Glomerular visceral epithelial cell (primary cell): ENCODE results near the gene SLC13A4.
"Not testable (repeated sequence)": the region's sequence is repeated elsewhere in the genome, so short reads cannot be mapped to it uniquely, and the experiment has no call there.

ENCODE experiments used
- DNase-seq: peaks from one replicate; pipeline ENCODE4 v3.0.0-alpha.2; 2016; ENCODE audit errors: extremely low spot score

Gene SLC13A4

GRCh38 chr7:135697276-135698049 is 30.5 kb downstream of the SLC13A4 start:
- DNase-seq = no peak

GRCh38 chr7:135693558-135693957 is 34.4 kb downstream of the SLC13A4 start:
- no peak for DNase-seq

- DNase-seq = not testable (repeated sequence)
These were observed 35.4 kb downstream of the SLC13A4 start for GRCh38 chr7:135692606-135693005.

GRCh38 chr7:135692055-135692454 is 35.9 kb downstream of the SLC13A4 start:
- DNase-seq = peak; percentile 37

GRCh38 chr7:135690566-135690965 is 37.4 kb downstream of the SLC13A4 start:
- DNase-seq = no peak

GRCh38 chr7:135687466-135687865 is 40.5 kb downstream of the SLC13A4 start:
- no peak for DNase-seq

GRCh38 chr7:135685306-135686084 is 42.5 kb downstream of the SLC13A4 start:
- peak; percentile 42 for DNase-seq

- DNase-seq = no peak
These were observed 43.3 kb downstream of the SLC13A4 start for GRCh38 chr7:135684699-135685098.

GRCh38 chr7:135684136-135684535 is 43.9 kb downstream of the SLC13A4 start:
- peak; percentile 53 for DNase-seq

GRCh38 chr7:135683609-135684008 is 44.4 kb downstream of the SLC13A4 start:
- no peak for DNase-seq

GRCh38 chr7:135682191-135682590 is 45.8 kb downstream of the SLC13A4 start:
- peak; percentile 34 for DNase-seq

GRCh38 chr7:135681762-135682161 is 46.2 kb downstream of the SLC13A4 start:
- DNase-seq = no peak

GRCh38 chr7:135678612-135679575 is 49.1 kb downstream of the SLC13A4 start:
- DNase-seq = peak; percentile 68

GRCh38 chr7:135673360-135673706 is 54.7 kb downstream of the SLC13A4 start:
- peak; percentile 21 for DNase-seq

- DNase-seq = peak; percentile 59
These were observed 55.2 kb downstream of the SLC13A4 start for GRCh38 chr7:135672560-135673359.

- no peak for DNase-seq
These were observed 57.8 kb downstream of the SLC13A4 start for GRCh38 chr7:135670179-135670578.

- DNase-seq = no peak
These were observed 58.2 kb downstream of the SLC13A4 start for GRCh38 chr7:135669774-135670173.

GRCh38 chr7:135668852-135669395 is 59.1 kb downstream of the SLC13A4 start:
- DNase-seq = not testable (repeated sequence)

- not testable (repeated sequence) for DNase-seq
These were observed 60.4 kb downstream of the SLC13A4 start for GRCh38 chr7:135667626-135668025.

GRCh38 chr7:135666846-135667245 is 61.1 kb downstream of the SLC13A4 start:
- DNase-seq = no peak

- no peak for DNase-seq
These were observed 61.8 kb downstream of the SLC13A4 start for GRCh38 chr7:135666156-135666555.
